GM13976 (cell line): Measurements from ENCODE around the gene CNIH3.

ENCODE experiments used
- DNase-seq: peaks from one replicate; pipeline ENCODE4 v3.0.0; 2012; ENCODE audit warnings: low spot score
- CTCF ChIP-seq: IDR thresholded peaks from 2 replicates; pipeline ENCODE4 v1.5.1; 2012; ENCODE audit warnings: borderline replicate concordance, mild to moderate bottlenecking; ENCODE audit not compliant: insufficient read depth; ENCODE audit errors: extremely low read depth, missing control alignments, control extremely low read depth
- in situ Hi-C: fragments of 300-500 bp; cut with MboI; formaldehyde crosslinking; loops from one replicate; pipeline ENCODE4 v1.12.0; 2022; ENCODE audit warnings: low sequenced_read_pairs, mixed read lengths, inconsistent platforms; ENCODE audit not compliant: unreplicated experiment

Gene CNIH3

GRCh38 chr1:224613486-224613885, 2.6 kb upstream of the CNIH3 start:
- in situ Hi-C loops, result no loop called here
- no peak for DNase-seq
- TF ChIP-seq CTCF, result no peak

DNA sequence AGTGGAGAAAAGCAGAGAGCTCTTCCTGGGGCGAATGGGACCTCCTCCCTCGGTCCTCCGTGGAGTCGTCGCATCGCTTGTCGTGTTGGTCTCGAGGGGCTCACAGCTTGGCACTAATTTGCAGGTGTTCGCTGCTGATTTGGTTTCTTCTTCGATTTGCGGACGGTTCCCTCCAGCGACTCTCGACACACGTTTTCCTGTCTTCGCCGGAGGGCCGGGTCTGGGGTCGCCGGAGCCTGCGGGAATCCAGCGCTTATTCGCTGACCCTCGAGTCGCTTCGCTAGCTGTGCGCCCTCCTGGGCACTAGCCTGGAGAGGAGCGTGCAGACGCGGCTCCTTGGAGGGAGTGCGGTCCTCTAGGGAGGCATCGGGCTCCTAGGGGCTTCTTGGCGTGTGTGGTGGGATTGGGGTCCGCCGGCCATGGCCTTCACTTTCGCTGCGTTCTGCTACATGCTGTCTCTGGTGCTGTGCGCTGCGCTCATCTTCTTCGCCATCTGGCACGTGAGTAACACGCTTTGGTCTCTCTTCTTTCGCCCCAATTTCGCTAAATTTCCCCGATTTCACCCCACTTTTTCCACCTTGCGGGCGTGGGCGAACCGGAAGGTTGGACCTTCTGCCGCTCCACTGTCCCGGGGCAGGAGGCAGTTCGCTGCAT, 766 bp downstream of the CNIH3 start:
- no peak for TF ChIP-seq CTCF
- peak; percentile 32 for DNase-seq
- in situ Hi-C loops, result no loop called here

DNA sequence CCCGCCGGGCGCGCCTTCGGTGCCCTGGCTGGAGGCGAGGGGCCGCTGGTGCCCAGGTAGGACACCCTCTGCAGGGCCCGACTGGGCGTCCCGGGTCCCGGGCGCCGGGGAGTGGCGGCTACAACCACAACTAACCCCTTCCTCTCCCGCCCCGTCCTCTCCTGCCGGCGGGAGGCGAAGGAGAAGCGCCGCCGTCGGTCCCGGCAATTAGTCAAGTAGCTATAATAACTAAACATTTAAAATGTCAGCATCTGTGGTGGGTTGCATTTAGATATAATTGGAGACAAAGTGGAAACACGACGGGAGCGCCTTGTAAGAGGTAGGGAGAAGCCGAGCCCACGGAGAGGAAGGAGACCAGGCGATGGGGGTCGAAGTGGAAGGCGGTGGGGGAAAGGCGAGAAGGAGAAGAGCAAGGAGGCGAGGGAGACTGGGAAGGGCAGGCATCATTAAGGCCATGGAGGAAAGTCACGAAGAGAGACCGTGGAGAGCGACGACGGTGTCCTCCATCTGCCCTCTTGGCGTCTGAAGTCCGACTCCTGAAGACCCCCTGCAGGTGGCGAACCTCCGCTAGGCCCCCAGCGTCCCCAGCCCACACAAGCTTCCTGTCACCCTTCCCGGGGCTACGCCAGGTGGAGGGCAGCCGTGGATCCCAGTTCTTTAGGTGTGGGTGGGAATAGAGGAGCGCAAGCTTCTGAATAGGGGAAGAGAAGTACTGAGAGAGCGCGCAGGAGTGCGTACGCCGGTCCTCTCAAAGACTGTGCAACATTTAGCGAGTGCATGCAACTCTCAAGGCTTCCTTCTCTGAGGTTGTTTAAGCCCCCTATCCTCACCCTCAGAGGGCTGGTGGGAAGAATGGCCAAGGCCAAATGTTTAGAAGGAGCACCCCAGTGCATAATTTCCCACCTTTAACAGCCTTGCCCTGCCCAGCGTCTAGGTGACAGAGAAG, 1.6 kb downstream of the CNIH3 start:
- in situ Hi-C loops, result no loop called here
- DNase-seq, result no peak
- TF ChIP-seq CTCF, result no peak

DNA sequence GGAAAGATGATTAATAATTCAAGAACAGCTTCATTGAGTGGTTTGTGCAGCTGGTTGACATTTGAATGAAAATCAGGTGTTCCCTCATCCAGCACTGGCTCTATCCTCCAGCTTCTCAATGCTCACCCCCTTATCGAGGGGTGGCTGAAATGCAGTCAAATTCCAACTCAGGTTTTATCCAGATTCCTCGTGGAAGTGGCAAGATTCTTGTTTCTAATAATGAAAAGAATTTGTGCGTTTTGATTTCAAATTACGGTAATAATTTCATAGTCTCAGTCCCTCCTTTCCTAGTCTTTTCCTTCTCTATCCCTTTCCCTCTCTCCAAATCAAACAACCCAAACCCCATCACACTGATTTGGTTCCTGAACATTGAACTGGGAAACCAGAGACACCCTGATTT, 3.1 kb downstream of the CNIH3 start:
- TF ChIP-seq CTCF, result no peak
- in situ Hi-C loops, result no loop called here
- DNase-seq, result no peak

DNA sequence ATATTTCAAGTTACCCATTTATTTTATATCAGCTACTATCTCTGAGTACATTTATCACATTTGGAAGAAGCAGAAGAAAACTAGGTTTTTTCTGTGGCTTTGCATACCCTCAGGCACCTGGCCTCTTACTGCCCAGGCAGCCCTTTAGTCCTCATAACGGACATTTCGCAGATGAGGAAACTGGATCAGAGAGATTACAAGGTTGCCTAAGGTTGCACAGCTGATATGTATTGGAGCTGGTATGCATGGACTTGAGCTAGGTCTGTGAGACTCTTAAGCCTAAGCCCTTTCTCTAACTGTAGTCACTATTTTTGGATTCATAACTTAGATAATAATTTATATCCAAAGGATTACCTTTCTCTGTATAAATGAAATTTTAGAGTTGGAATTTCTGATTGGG, 4.0 kb downstream of the CNIH3 start:
- DNase-seq, result no peak
- no peak for TF ChIP-seq CTCF

DNA sequence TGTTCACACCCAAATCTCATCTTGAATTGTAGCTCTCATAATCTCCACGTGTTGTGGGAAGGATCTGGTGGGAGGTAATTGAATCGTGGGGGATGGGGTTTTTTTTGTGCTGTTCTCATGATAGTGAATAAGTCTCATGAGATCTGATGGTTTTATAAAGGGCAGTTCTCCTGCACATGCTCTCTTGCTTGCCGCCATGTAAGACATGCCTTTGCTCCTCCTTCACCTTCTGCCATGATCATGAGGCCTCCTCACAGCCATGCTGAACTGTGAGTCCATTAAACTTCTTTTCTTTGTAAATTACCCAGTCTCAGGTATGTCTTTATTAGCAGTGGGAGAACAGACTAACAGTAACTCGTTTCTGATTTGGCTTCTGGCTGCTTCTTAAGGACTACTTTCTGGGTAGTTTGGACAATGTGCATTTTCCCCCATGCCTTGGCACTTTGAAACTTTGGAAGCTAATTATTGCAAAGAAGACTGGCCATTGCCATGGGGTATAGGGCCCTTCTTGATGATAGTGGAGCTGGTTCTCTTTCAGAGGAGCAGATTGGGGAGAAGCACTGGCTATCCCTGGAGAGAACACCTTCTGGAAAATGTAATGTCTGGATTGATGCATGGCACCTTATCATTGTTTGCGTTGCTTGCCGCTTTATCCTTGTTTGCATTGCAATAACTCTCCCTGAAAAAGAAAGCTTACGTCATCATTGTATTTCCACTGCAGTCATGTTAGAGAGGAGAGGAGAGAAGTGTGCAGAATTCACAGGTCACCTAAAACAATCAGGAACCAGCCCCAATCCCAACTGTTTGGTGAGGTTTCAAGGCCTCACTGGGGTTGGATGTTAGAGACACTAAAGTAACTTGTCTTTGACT, 5.9 kb downstream of the CNIH3 start:
- DNase-seq, result no peak
- no peak for TF ChIP-seq CTCF
- in situ Hi-C loops, result no loop called here

More for the DNA sequence above, 4.0 kb downstream of the CNIH3 start:
- in situ Hi-C loops, result no loop called here
